ENCODE measurements around the gene CHST5. TPM values are rescaled to one million over a fixed set of nuclear protein-coding genes. Genes with fewer than 3 reads are reported as not detected.

Gene CHST5
- total and polyA plus RNA-seq, 2 donors (not counting 3 experiments of a cell fraction or from before 2014, with no cell fraction given), result 0.23 to 0.29 TPM

GRCh38 chr16:75495076-75495674 lies 40.7 kb downstream of the CHST5 start, which contains the start of gene CHST6:
Gene CHST6, minus strand, starts transcription at chr16:75495441. Its CDS starts 15,613 bp downstream, at chr16:75479828.
- ChIA-PET CTCF (interaction anchor here (0.8 to 2.1 kb wide), 7 partner anchors 16 to 296 kb away, joined by 3 to 14 read pairs (median 3); partner anchors contain the start of gene TMEM170A), POLR2A (interaction anchor here (1.2 to 1.4 kb wide), 2 partner anchors 22 to 128 kb away, joined by 3 to 13 read pairs; partner anchors contain the start of gene ADAT1)
- TF ChIP-seq POLR2A (IDR thresholded peaks at IDR 0.05; ENCODE audit: low read depth, low read length), result no peak
- no peak for TF ChIP-seq MYC (IDR thresholded peaks at IDR 0.05; ENCODE audit: low read depth, low read length)
- no peak for TF ChIP-seq GATA2 (IDR thresholded peaks at IDR 0.05; ENCODE audit: insufficient read depth, insufficient read length, low read depth, low read length)
- TF ChIP-seq POLR2AphosphoS5 (IDR thresholded peaks at IDR 0.05; ENCODE audit: insufficient read depth, low read depth, low read length), result no peak
- TF ChIP-seq MAX (IDR thresholded peaks at IDR 0.05; ENCODE audit: insufficient read depth, insufficient read length), result no peak
- Histone ChIP-seq H3K27ac (ENCODE audit: insufficient read depth, low read depth, low read length) (no peak within 1 kb of the TSS), H3K79me2 (ENCODE audit: control insufficient read depth, insufficient read depth, low read length) (no peaks in the 10 kb centered on the region), H3K9me1 (replicated peaks; ENCODE audit: control insufficient read depth, extremely low read depth, insufficient read depth, low read length) (no peaks in the 10 kb centered on the region), H3K27me3 (ENCODE audit: control insufficient read depth in 2 of 2, insufficient read depth in 2 of 2, low read length in 2 of 2) (peaks cover 5 to 8% of the 10 kb centered on the region in 2 experiments), H3K4me1 (ENCODE audit: control insufficient read depth, extremely low read depth, insufficient read depth, low read length) (peaks cover 7% of the 10 kb centered on the region), H3K9ac (replicated peaks; ENCODE audit: extremely low read depth, insufficient read depth, low read length) (no peak within 1 kb of the TSS), H3K9me3 (replicated peaks; ENCODE audit: control insufficient read depth, insufficient read depth, low read length) (no peaks in the 10 kb centered on the region), H2AFZ (ENCODE audit: low read depth, low read length) (peak within 1 kb of the TSS; percentile 96), H3K4me2 (ENCODE audit: insufficient read depth, low read length) (peak within 1 kb of the TSS; percentile 83), H3K36me3 (ENCODE audit: control insufficient read depth in 2 of 2, extremely low read depth in 1 of 2, insufficient read depth in 2 of 2, low read length in 2 of 2) (no peaks in the 10 kb centered on the region), H3K4me3 (replicated peaks in 1 of 3; ENCODE audit: insufficient read depth in 1 of 3, low read depth in 1 of 3, low read length in 3 of 3) (peak within 1 kb of the TSS; percentile 11 to 64 (median 37)), H4K20me1 (replicated peaks; ENCODE audit: control insufficient read depth, extremely low read depth, insufficient read depth, low read length) (peaks cover 2% of the 10 kb centered on the region)
- DNase-seq (ENCODE audit: low read depth, low spot score) (peak; percentile 27), FAIRE-seq (no peak)
- intact Hi-C loops (cut with micrococcal nuclease), result no loop called here
- dilution Hi-C loops (cut with MboI; ENCODE audit: extremely low pct_ligation_motif_present, low sequenced_read_pairs), result no loop called here
- BruUV-seq (replicated peaks), result no TSS peak

DNA sequence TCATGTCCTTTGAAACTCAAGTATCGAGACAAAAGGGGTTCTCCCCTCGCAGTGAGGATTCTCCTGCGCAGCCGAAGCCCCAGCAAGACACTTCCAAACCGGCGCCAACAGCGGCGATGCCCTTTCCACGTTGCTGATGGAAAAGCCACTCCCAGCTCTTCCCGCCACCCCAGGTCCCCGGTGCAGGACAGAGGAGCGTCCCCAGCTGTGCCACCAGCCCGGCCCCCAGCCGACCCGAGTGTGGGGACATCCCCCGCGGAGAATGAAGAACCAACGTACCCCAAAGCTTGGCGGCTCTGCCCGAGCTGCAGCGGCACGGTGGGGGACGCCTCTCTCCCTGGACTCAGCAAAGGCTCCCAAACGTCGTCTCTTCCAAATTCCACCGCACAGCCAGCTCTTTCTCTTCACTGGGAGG lies 41.2 kb downstream of the CHST5 start:
- DNase-seq (ENCODE audit: low read depth, low spot score) (no peak), FAIRE-seq (no peak)
- peak overlapping the region; percentile 11 to 64 (median 37) for H3K4me3 ChIP-seq (replicated peaks in 1 of 3; ENCODE audit: insufficient read depth in 1 of 3, low read depth in 1 of 3, low read length in 3 of 3)
- no peaks in the 10 kb centered on the region for H3K9me1 ChIP-seq (replicated peaks; ENCODE audit: control insufficient read depth, extremely low read depth, insufficient read depth, low read length)
- BruUV-seq (replicated peaks), result no TSS peak
- peaks cover 2% of the 10 kb centered on the region for H4K20me1 ChIP-seq (replicated peaks; ENCODE audit: control insufficient read depth, extremely low read depth, insufficient read depth, low read length)
- ChIA-PET POLR2A (interaction anchor here (1.2 to 1.4 kb wide), 2 partner anchors 22 to 128 kb away, joined by 3 to 13 read pairs; partner anchors contain the start of gene ADAT1), CTCF (interaction anchor here (0.8 to 2.1 kb wide), 6 partner anchors 17 to 295 kb away, joined by 3 to 14 read pairs (median 3); partner anchors contain the start of gene TMEM170A)
- no peaks in the 10 kb centered on the region for H3K9me3 ChIP-seq (replicated peaks; ENCODE audit: control insufficient read depth, insufficient read depth, low read length)
- no peak overlapping the region for H3K9ac ChIP-seq (replicated peaks; ENCODE audit: extremely low read depth, insufficient read depth, low read length)
- H3K79me2 ChIP-seq (ENCODE audit: control insufficient read depth, insufficient read depth, low read length), result no peaks in the 10 kb centered on the region
- peak overlapping the region; percentile 83 for H3K4me2 ChIP-seq (ENCODE audit: insufficient read depth, low read length)
- dilution Hi-C loops (cut with MboI; ENCODE audit: extremely low pct_ligation_motif_present, low sequenced_read_pairs), result no loop called here
- peaks cover 5 to 8% of the 10 kb centered on the region in 2 experiments for H3K27me3 ChIP-seq (ENCODE audit: control insufficient read depth in 2 of 2, insufficient read depth in 2 of 2, low read length in 2 of 2)
- TF ChIP-seq JUN (IDR thresholded peaks at IDR 0.05; ENCODE audit: borderline replicate concordance, insufficient read depth, insufficient read length, low read depth) (no peak), FOS (IDR thresholded peaks at IDR 0.05; ENCODE audit: borderline replicate concordance, insufficient read depth, low read length) (no peak), EZH2 (IDR thresholded peaks at IDR 0.05; ENCODE audit: borderline replicate concordance, low read depth, low read length, severe bottlenecking) (no peak), MAX (IDR thresholded peaks at IDR 0.05; ENCODE audit: insufficient read depth, insufficient read length) (no peak)
- TF ChIP-seq, protein P1, sequence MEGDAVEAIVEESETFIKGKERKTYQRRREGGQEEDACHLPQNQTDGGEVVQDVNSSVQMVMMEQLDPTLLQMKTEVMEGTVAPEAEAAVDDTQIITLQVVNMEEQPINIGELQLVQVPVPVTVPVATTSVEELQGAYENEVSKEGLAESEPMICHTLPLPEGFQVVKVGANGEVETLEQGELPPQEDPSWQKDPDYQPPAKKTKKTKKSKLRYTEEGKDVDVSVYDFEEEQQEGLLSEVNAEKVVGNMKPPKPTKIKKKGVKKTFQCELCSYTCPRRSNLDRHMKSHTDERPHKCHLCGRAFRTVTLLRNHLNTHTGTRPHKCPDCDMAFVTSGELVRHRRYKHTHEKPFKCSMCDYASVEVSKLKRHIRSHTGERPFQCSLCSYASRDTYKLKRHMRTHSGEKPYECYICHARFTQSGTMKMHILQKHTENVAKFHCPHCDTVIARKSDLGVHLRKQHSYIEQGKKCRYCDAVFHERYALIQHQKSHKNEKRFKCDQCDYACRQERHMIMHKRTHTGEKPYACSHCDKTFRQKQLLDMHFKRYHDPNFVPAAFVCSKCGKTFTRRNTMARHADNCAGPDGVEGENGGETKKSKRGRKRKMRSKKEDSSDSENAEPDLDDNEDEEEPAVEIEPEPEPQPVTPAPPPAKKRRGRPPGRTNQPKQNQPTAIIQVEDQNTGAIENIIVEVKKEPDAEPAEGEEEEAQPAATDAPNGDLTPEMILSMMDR (IDR thresholded peaks at IDR 0.05; ENCODE audit: extremely low read depth in 1 of 2, insufficient read depth in 1 of 2, low read depth in 1 of 2, low read length in 2 of 2), result no peak
- no peaks in the 10 kb centered on the region for H3K36me3 ChIP-seq (ENCODE audit: control insufficient read depth in 2 of 2, extremely low read depth in 1 of 2, insufficient read depth in 2 of 2, low read length in 2 of 2)
- peaks cover 7% of the 10 kb centered on the region for H3K4me1 ChIP-seq (ENCODE audit: control insufficient read depth, extremely low read depth, insufficient read depth, low read length)
- peak overlapping the region; percentile 96 for H2AFZ ChIP-seq (ENCODE audit: low read depth, low read length)
- H3K27ac ChIP-seq (ENCODE audit: insufficient read depth, low read depth, low read length), result no peak overlapping the region
- intact Hi-C loops (cut with micrococcal nuclease), result loop anchor here (1.0 kb wide), 1 partner anchor 23 kb away; no protein-coding TSS in a partner anchor
